Measurements from ENCODE around the gene KCNA10.

DNA sequence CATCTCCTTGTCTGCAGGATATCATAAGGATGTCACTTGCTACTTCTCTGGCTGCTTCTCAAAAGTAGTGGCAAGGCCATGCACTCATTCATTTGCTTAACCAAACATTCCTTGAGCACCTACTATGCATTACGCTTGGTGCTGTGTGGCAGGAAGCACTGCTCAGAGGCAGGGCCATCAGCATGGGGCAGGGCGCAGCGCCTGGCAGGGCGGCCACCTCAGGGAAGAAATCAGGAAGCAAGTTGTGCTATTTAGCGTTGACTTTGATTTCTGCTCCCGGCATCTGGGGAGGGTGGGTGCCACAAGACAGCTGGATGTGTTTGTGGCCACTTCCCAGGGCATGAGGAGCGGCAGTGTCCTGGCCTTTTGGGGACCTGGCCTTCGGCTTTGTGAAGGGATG lies 40.1 kb downstream of the KCNA10 start:
- TF ChIP-seq POLR2A (IDR thresholded peaks at IDR 0.05; ENCODE audit: low read depth, low read length) = no peak
- TF ChIP-seq TAF1 (IDR thresholded peaks at IDR 0.05; ENCODE audit: borderline replicate concordance, low read depth, low read length) = no peak

Data from GM12892 (cell line).